Right renal cortex interstitium (tissue), 3 donors: Measurements from ENCODE around the gene OR14I1. TPM values are rescaled to one million over a fixed set of nuclear protein-coding genes. Genes with fewer than 3 reads are reported as not detected.

ENCODE experiments used
- DNase-seq, 3 donors: peaks; one replicate each; pipeline ENCODE4 v3.0.0-alpha.2; 2013; ENCODE audit warnings: low read depth in 3 of 3, low spot score in 2 of 3
- polyA plus RNA-seq, 3 donors: library from polyadenylated mRNA; unstranded; fragments of 120-200 nt; gene quantifications; one replicate each; pipeline ENCODE4 v1.2.1, GENCODE V29; 2013; ENCODE audit not compliant: insufficient read length in 3 of 3

The OR14I1 gene
- polyA plus RNA-seq = not detected

DNA sequence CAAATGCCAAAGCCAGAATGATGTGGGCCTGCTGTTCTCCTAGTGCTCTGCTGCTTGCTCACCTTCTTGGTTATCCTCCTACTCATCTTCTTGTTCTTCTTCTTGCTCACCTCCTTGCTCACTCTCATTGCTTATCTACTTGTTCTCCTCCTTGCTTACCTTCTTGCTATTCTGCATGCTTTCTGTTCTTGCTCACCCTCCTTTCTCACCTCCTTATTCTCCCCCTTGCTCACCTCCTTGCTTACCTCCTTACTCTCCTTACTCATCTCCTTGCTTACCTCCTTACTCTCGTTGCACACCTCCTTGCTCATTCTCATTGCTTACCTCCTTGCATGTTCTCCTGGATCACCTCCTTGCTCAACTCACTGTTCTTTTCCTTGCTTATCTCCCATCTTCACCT, at the start of gene OR14I1:
Gene OR14I1 (minus strand): TSS at position 53 of the 400 bp plus-strand sequence.
- no peak for DNase-seq

DNA sequence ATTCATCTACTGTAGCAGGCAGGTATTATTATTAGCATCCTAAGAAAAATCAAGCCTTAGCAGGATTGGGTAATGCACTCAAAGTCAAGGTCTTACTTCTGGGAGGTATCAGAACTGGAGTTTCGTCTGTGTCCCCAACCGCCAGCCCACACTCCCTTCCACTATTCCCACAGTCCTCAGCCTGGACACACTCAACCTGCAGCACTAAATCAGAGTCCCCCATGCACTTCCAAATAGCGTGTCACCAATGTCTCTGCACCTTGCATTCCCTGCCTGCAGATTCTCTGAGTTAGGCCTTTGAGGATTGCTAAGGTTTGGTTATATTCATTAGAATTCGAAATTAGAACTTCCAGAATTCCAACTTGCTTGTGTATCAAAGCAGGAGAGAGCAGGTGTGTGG, 49.1 kb upstream of the OR14I1 start:
- no peak for DNase-seq

DNA sequence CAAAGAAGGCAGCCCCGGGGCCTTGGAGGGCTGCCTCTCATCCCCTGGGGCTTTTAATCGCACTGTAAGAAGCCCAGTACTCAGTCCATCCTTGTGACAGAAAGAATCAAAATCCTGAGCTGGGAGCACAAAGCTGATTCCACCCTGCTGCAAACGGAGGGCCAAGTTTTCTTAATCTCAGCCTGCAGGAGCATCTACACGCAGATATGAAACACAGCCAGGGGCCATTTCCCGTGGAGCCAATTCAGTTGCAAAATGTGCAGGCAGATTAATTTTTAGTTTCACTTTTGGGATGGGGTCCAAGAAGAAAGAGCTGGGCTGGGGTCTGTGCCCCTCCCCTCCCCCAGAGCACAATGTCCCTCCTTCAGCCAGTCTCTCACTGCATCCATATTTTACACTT, 48.6 kb upstream of the OR14I1 start:
- no peak for DNase-seq

DNA sequence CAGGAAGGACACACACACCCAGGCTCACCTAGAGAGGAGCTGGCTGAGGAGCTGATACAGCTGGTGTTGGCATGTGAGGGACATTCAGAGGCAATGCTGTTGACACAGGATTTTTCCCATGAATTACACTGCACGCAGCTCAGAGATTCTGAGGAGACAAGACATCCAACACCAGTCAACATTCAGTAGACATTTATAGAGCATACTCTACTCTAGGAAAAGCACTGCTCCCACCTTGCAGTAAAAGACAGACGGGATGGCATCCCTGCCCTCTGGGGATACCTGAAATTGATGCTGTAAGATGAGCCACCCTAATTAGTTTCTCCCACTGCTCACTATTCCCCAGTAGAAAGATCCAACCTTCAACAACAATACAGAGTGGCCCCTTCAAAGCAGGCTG, 47.9 kb upstream of the OR14I1 start:
- no peak for DNase-seq

DNA sequence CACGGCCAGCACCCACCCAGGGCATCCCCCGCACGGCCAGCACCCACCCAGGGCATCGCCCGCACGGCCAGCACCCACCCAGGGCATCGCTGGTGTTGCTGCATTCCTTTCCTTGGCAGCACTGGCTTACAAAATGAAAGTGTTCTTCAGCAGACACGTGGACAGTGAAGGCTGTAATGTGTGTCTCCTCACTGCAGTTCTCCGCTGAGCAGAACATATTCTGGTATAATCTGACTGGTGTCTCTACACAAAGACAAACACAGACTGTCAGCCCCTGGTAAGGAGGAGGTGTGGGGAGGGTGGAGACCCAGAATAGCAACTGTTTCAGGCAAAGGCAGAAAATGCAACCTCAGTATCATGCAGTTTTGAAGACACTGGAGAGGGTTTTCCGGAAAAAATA, 45.6 kb upstream of the OR14I1 start:
- no peak for DNase-seq

DNA sequence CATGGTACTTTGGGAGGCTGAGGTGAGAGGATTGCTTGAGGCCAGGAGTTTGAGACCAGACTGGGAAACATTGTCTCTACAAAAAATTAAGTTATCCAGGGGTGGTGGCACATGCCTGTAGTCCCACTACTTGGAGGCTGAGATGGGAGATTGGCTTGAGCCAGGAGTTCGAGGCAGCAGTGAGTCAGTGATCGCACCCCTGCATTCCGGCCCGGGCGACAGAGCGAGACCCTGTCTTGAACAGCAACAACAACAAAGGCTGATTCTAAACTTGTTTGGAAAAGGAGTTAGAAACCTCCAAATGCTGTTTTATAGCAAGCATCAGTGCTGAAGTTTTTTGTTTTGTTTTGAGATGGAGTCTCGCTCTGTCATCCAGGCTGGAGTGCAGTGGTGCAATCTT, 38.3 kb upstream of the OR14I1 start:
- no peak for DNase-seq

DNA sequence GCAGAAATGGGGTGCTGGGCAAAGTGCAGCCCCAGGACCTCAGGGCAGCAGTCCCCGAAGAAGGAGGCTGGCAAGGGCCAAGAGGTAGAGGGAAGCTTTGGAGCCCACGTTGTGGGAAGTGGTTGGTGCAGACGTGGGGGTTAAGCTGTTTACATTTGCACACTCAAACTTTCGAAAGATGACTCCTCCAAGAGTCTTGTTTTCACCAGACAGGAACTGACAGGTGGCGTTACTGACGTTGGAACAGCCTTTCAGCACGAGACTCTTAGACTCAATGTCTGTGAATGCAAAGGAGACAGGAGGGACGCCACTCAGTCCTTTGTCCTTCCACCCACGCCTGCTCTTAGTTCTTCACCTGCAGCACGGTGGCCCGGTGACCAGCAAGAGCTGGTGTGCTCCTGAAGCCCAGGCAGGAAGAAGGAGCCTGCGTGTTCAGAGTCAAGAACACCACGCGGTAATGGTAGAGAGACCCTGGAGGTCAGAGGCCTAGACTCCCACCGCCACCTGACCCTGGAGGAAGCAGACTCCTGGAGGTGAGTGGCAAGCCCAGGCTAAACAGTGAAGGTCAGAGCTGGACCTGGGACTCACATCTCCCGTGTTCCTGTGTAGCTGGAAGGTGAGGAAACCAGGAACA, 37.1 kb upstream of the OR14I1 start:
- DNase-seq = no peak

DNA sequence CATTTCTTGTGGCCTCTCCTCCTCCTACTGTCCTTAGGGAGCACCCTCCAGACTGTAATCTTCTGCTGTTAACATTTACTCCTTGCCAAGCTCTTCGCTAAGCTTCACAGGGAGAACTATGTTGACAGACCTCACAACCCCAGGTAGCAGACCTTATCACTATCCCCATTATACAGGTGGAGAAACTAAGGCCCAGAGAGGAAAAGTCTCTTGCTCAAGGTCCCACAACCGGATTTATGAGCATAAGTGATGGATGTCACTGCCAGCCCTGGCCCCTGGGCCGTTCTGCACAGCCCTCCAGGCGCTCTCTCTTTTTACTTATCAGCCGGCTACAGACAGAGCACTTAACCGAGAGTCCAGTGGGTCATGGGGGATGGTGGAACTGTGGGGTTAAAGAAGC, 34.9 kb upstream of the OR14I1 start:
- no peak for DNase-seq

DNA sequence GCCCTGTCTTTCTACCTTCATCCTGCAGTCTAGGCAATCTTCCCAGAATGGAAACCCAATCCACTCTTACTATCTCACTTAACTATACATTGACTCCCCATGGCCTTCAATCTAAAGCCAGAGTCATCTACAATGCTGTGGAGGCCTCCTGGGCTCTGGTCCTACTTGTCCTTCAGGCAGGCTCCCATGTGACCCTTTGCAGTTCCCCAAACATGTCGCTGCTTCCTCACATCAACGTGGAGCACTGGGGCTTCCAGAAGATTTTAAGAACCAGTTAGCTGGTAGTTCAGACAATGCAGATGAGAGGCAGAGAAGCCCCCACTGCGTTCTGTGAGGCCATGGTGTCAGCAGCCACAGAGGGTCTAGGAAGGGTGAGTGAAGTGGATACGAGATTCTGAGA, 34.4 kb upstream of the OR14I1 start:
- no peak for DNase-seq

DNA sequence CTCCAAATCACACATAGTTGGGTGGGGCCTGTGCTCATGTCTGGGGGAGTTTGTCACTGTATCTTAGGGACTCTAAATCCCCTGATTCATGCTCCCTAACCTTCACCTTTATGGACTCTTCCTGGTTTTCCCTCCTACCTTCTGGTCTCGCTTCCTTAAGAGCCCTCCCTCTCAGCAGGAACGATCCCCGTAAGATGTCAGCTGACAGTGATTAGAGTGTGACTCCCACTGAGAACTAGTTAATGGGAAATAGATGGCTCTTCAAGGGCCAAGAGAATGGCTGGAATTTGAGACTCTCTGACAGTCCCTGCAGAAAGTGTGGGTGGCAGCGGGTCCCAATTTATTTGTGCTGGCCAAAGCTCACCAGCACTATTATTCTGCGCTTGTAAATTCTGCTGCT, 31.0 kb upstream of the OR14I1 start:
- DNase-seq = no peak

DNA sequence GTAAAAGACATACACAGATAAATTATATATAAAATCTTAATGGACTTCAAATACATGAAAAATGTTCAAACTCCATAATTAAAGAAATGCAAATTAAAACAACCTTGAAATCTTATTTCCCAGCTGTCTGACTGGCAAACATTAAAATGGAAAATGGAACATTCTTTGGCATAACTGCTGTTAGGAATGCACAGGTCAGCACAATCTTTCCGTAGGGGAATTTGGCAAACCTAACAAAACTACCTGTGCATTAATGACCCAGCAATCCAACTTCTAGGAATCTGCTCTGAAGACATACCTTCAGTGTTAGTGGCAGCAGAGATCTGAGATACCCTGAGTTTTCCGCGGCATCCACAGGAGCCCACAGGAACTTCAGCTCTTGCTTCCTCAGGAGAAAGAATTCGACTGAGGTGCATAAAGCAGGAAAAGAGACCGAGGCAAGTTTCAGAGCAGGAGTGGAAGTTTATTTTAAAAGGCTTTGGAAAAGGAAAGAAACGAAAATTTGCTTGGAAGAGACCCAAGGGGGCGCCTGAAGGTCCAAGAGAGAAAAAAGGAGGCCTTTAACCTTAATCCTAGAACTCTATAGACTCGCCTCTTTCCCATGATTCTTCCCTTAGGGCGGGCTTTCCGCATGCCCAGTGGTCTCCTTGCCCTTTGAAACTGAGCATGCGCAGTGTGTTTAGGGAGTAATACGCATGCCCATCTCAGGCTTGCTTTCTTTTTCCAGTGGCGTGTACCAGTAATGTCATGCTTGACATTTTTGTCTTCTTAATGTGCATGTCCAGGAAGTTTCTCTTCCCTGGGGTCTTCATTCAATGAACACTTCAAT, 28.2 kb upstream of the OR14I1 start:
- no peak for DNase-seq

DNA sequence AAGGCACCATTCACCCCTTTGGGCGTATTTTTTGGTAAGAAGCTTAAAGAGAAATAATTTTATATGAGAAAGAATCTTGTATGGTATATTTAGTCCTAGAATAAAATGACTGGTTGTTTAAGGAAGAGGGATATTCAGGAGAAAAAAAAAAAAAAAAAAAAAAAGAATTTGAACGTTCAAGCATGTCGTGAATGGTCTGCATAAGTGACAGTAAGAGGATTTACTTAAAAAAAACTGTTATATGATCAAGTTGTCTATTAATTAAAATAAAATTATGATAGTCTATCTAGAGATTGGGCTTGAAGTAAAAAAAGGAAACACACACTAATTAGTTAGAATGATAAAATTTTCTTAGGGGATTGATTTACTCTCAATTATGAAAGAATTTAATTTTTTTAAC, 11.7 kb upstream of the OR14I1 start:
- no peak for DNase-seq

DNA sequence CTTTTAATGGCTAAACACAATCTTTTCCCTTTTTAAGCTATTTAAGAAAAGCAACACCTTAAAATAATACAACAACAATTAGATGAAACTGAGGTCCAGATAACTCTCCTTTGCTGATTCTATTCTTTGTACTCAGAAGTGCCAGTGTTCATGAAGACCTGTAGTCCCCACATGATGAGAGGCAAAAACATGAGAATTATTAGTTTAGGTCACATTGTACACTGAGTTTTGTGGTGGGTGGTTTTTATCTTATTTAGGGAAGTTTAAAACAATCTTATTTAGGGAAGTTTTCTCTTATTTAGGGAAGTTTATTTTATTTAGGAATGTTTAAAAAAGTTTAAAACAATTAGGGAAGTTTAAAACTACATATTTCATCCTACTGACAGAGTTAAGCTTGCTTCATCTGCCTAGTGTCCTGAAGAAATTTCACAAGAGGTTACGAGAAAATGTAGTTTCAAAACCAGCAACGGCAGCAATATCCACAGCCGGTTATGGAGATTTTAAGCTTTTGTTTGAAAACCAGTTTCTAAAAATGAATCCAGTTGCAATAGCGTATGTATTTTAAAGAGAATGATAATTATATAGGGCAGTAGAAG, 7.8 kb upstream of the OR14I1 start:
- DNase-seq = no peak

DNA sequence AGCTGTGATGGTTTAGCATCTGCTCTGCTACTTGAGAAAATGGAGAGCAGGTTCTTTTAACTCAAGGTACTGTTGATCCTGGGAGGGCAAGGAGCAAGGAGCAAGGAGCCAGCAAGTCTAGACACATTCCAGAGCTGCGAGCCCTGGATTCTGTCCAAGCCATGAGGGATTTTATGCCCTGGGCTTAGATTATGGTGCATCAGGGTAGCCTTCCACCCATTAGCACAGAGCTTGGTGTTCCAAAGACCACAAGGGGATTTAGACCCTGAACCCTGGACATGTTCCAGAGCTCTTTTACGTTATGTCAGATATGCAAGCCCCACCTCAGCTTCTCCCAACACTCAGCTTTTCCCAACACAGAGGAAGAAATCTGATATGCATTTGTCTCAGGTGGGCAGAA, 2.0 kb upstream of the OR14I1 start:
- no peak for DNase-seq

DNA sequence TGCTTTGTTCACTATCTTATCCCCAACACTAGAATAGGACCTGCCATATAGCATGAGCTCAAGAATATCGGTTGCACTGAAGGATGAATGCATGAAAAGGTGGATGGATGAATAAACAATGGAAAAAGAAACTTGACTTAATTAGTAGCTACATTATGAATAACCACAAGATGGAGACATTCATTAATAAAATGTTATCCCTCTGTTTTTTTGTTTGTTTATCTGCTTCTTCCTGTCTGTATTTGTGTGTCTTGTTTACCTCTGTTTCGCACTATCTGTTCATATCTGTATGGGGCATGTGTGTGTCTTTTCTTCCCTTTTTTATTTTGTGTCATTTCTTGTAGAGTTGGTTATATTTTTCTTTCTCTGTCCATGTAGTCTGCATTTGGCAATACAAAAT, 1.1 kb upstream of the OR14I1 start:
- no peak for DNase-seq

DNA sequence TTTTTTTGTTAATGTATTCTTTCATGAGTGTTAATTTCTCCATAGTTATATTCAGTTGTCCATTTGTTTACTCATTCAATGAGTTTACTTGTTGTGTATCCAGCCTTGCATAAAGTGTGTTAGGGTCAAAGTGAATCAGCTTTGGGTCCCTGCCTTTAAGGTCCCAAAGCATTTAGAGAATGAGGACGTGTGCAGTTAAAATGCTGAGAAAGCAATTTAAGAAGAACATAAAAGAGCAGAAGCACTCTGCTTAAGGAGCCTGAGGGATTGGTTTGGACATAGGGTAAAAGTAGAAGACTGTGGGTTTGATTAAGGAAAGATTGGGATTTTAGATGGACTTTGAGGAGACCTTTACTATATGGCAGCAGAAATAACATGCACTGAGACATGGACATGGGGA, 3.5 kb downstream of the OR14I1 start:
- DNase-seq = no peak

DNA sequence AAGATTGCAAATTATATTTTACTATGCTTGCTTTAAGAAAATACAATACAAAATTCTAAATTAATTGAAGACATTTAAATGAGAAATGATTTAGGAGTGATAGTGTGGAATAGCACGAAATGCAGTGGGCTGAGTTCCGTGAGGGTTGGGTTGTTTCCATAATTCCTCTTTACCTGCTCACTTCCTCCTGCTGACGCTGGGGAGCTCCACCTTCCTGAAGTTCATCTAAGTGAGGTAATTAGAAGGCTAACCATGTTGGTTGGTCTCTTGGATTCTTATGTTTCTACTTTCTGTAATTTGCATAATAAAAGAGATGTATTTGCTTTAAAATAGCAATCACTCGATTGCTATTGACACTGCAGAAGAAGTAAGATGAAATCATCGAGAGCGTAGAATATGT, 4.7 kb downstream of the OR14I1 start:
- no peak for DNase-seq

DNA sequence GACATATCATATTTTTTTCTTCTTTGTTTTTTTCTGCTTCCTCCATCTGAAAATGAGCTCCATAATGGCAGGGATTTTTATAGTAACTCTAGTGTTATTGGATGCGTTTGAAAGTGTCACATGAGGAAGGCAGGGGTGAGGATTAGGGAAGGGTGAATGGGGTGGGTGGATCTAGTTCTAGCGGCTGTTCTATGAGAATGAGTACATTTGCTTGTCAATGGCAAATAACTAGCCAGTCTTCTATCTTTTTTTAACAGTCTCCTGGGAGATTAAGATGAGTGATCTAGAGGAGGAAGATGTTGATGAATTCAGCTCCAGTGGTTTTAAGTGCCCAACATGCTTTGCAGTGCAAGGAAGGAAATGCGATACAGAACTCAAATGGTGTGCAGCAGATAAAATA, 5.8 kb downstream of the OR14I1 start:
- no peak for DNase-seq

DNA sequence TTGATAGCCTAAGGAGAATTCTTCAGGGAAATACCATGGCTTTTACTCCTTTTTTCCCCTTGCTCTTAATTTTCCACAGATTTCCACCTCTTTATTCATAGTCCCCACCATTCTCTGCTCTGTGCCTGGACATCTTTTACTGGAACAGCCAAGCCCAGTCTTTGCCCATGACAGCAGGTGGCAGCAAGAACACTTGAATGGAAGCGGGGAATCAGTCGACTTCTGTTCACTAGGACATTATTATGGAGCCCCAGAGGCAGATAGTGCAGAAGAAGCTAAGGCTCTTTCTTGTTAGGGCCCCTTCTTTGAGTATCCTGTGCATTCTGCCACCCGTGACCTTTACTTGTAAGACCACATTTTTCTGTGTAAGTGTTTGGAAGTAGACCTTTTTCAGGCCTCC, 6.3 kb downstream of the OR14I1 start:
- no peak for DNase-seq

DNA sequence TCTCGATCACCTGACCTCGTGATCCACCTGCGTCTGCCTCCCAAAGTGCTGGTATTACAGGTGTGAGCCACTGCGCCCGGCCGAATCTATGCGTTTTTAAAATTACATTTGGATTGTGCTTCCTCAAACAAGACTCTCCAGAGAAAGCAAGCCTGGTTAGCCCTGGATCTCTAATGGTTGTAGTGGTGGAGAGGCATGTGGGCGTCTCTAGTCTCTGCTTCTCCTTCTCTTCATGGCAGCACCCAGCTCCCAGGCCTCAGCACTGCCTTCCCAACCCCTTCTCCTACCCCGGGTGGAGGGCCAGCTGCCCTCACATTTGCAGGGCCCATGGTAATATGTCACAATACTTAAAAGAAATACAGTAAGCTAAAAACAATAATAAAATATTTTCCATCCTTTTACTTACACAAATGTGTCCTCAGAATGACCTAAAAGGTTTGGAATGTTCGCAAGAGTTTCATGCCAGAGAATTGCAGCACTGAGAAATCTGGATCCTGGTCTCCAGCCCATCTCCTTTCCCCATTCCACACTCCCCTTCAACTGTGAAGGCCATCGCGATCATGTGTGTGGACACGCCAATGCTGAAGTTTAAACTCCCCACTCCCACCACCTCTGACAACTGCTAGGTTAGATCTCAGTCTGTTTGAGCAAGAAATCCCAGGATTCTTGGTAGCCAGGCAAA, 7.0 kb downstream of the OR14I1 start:
- no peak for DNase-seq

DNA sequence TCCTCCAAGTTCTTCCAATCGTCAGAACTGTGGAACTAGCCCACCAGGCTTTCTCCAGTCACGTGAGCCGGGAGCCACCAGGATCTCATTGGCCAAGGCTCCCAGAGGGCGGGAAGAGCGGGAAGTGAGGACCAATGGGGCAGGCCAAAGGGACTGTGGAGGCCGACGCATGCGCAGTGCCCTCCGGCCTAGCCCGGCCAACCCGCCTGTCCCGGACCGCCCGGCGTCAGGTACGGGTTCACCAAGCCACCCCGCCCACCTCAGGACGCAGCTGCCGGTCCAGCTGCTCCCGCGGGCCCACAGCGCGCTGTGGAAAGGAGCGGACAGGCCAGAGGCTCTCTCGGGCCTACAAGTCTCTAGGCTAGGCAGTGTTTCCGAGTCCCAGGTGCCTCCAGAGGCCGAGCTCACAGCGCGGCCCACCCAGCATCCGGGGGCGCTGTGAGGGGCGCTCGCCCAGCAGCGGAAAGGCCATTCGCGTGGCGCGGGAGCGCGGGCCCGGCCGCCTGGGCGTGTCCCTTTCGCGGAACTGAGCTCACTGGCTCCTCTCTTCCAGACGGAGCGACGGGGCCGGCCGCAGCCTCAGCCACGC, 10.9 kb downstream of the OR14I1 start:
- no peak for DNase-seq
